ENCODE data around the gene SPHK1. TPM values are rescaled to one million over a fixed set of nuclear protein-coding genes. Genes with fewer than 3 reads are reported as not detected.

The SPHK1 gene
- total RNA-seq, 1 donor from 2014 or later: 2.0 TPM

GRCh38 chr17:76371656-76372628, 12.5 kb upstream of the SPHK1 start:
- H3K27ac Mint-ChIP-seq: no peak overlapping the region
- no peak overlapping the region for H3K4me3 Mint-ChIP-seq
- no peaks in the 10 kb centered on the region for H3K9me3 Mint-ChIP-seq
- no peak for TF ChIP-seq CTCF (IDR thresholded peaks at IDR 0.05; ENCODE audit: unreplicated experiment)
- H3K4me1 Mint-ChIP-seq: peaks cover 21% of the 10 kb centered on the region
- no peaks in the 10 kb centered on the region for H3K36me3 Mint-ChIP-seq
- no peaks in the 10 kb centered on the region for H3K27me3 Mint-ChIP-seq (ENCODE audit: low read depth)
- DNase-seq (ENCODE audit: low spot score in 2 of 2, unreplicated experiment in 2 of 2): no peak

GRCh38 chr17:76376318-76377133, 7.9 kb upstream of the SPHK1 start:
- no peak overlapping the region for H3K27ac Mint-ChIP-seq
- no peak for TF ChIP-seq CTCF (IDR thresholded peaks at IDR 0.05; ENCODE audit: unreplicated experiment)
- H3K36me3 Mint-ChIP-seq: no peaks in the 10 kb centered on the region
- peaks cover 2% of the 10 kb centered on the region for H3K27me3 Mint-ChIP-seq (ENCODE audit: low read depth)
- no peak overlapping the region for H3K4me3 Mint-ChIP-seq
- DNase-seq (ENCODE audit: low spot score in 2 of 2, unreplicated experiment in 2 of 2): no peak
- H3K9me3 Mint-ChIP-seq: peaks cover 3% of the 10 kb centered on the region
- H3K4me1 Mint-ChIP-seq: peaks cover 7% of the 10 kb centered on the region

- Mint-ChIP-seq H3K4me1 (peaks cover 14% of the 10 kb centered on the region), H3K4me3 (no peak overlapping the region)
- DNase-seq (ENCODE audit: low spot score in 2 of 2, unreplicated experiment in 2 of 2): no peak
Observed at GRCh38 chr17:76378548-76379274, 5.7 kb upstream of the SPHK1 start.

GRCh38 chr17:76379275-76379641, 5.2 kb upstream of the SPHK1 start:
- Mint-ChIP-seq H3K4me3 (no peak overlapping the region), H3K27me3 (ENCODE audit: low read depth) (peaks cover 13% of the 10 kb centered on the region), H3K9me3 (peaks cover 3% of the 10 kb centered on the region), H3K4me1 (peaks cover 15% of the 10 kb centered on the region), H3K27ac (no peak overlapping the region), H3K36me3 (no peaks in the 10 kb centered on the region)
- no peak for TF ChIP-seq CTCF (IDR thresholded peaks at IDR 0.05; ENCODE audit: unreplicated experiment)
- no peak for DNase-seq (ENCODE audit: low spot score in 2 of 2, unreplicated experiment in 2 of 2)

More at GRCh38 chr17:76378548-76379274, 5.7 kb upstream of the SPHK1 start:
- H3K27me3 Mint-ChIP-seq (ENCODE audit: low read depth): peaks cover 11% of the 10 kb centered on the region
- peaks cover 3% of the 10 kb centered on the region for H3K9me3 Mint-ChIP-seq
- no peak overlapping the region for H3K27ac Mint-ChIP-seq
- H3K36me3 Mint-ChIP-seq: no peaks in the 10 kb centered on the region
- no peak for TF ChIP-seq CTCF (IDR thresholded peaks at IDR 0.05; ENCODE audit: unreplicated experiment)

GRCh38 chr17:76379646-76380376, 4.6 kb upstream of the SPHK1 start:
- no peak for DNase-seq (ENCODE audit: low spot score in 2 of 2, unreplicated experiment in 2 of 2)
- H3K9me3 Mint-ChIP-seq: peaks cover 3% of the 10 kb centered on the region
- TF ChIP-seq CTCF (IDR thresholded peaks at IDR 0.05; ENCODE audit: unreplicated experiment): no peak
- peaks cover 13% of the 10 kb centered on the region for H3K27me3 Mint-ChIP-seq (ENCODE audit: low read depth)
- no peak overlapping the region for H3K27ac Mint-ChIP-seq
- H3K4me1 Mint-ChIP-seq: peaks cover 15% of the 10 kb centered on the region
- no peak overlapping the region for H3K4me3 Mint-ChIP-seq
- H3K36me3 Mint-ChIP-seq: no peaks in the 10 kb centered on the region

Data from mesothelial cell of epicardium (in vitro differentiated cells).